Hepatocyte (in vitro differentiated cells): ENCODE data around the gene BCL11A.

Source experiments
- CTCF ChIP-seq: fragments of 200-600 bp; sonication (generic); IDR thresholded peaks from 2 replicates; pipeline ENCODE4 v1.5.1; 2016; ENCODE audit warnings: antibody characterized with exemption, mild to moderate bottlenecking; ENCODE audit not compliant: poor library complexity
- EZH2 ChIP-seq: fragments of 200-600 bp; sonication (generic); IDR thresholded peaks from 2 replicates; pipeline ENCODE4 v1.6.1; 2016; ENCODE audit warnings: antibody characterized with exemption, mild to moderate bottlenecking, borderline replicate concordance

- TF ChIP-seq CTCF (no peak), EZH2 (no peak)
Measured at GRCh38 chr2:60412620-60413019, 140.8 kb downstream of the BCL11A start.
